RWPE1 (cell line): ENCODE data around the gene INSR.

ENCODE experiments used
- CTCF ChIA-PET: fragments of 350-600 bp; sonication (Branson Sonifier 250); formaldehyde crosslinking; extraction: SDS; loops from one replicate; lab custom pipeline; 2021; lab: Yijun Ruan, JAX
- POLR2A ChIA-PET: fragments of 400-600 bp; formaldehyde crosslinking; extraction: SDS; loops from one replicate; lab custom pipeline; 2020; ENCODE audit warnings: antibody characterized with exemption; ENCODE audit not compliant: low non-redundant PET; lab: Yijun Ruan, JAX
- DNase-seq: peaks from one replicate; pipeline ENCODE4 v3.0.0; 2012; ENCODE audit warnings: low spot score
- H3K27ac ChIP-seq: fragments of 450-650 bp; 2 replicates; pipeline ENCODE4 v1.5.1; 2017
- TF ChIP-seq, protein P1 (sequence below): fragments of 450-650 bp; conservative IDR thresholded peaks from 2 replicates; pipeline ENCODE4 v1.5.1; 2017; ENCODE audit warnings: low read depth, mild to moderate bottlenecking

Gene INSR

DNA sequence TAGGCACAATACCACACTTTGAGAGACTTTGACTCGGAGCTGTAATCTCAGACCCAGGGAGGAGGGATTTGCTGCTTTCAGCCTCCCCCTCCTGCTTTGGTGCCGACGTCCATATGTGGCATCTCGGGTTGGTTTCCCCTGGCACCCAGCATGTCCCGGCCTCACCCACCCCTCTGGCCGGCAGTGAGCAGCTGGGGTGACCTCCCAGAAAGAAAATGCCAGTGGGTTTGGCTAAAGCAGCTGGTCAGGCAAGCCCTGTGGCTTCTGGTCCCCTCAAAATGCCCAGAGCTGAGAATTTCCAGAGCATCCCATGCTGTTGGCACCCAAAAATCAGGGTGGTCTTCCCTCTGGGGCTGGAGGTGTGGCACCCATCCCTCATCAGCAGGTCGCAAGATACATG, 34.1 kb downstream of the INSR start:
- no peak for DNase-seq
- no peak overlapping the region for H3K27ac ChIP-seq
- ChIA-PET POLR2A (no interaction called here), CTCF (interaction anchor here (0.6 kb wide), 1 partner anchor 66 kb away, joined by 3 read pairs; no protein-coding TSS in a partner anchor)
- TF ChIP-seq, protein P1, sequence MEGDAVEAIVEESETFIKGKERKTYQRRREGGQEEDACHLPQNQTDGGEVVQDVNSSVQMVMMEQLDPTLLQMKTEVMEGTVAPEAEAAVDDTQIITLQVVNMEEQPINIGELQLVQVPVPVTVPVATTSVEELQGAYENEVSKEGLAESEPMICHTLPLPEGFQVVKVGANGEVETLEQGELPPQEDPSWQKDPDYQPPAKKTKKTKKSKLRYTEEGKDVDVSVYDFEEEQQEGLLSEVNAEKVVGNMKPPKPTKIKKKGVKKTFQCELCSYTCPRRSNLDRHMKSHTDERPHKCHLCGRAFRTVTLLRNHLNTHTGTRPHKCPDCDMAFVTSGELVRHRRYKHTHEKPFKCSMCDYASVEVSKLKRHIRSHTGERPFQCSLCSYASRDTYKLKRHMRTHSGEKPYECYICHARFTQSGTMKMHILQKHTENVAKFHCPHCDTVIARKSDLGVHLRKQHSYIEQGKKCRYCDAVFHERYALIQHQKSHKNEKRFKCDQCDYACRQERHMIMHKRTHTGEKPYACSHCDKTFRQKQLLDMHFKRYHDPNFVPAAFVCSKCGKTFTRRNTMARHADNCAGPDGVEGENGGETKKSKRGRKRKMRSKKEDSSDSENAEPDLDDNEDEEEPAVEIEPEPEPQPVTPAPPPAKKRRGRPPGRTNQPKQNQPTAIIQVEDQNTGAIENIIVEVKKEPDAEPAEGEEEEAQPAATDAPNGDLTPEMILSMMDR, result no peak

- TF ChIP-seq, protein P1, result no peak
- no peak for DNase-seq
- CTCF ChIA-PET, result no interaction called here
- H3K27ac ChIP-seq, result no peak overlapping the region
- POLR2A ChIA-PET, result no interaction called here
Measured at GRCh38 chr19:7258840-7259395, 35.3 kb downstream of the INSR start.

- ChIA-PET POLR2A (interaction anchor here (0.6 kb wide), 1 partner anchor 34 kb away, joined by 4 read pairs; no protein-coding TSS in a partner anchor), CTCF (interaction anchor here (0.7 to 0.8 kb wide), 2 partner anchors 156 to 541 kb away, joined by 3 to 9 read pairs; no protein-coding TSS in a partner anchor)
- peak overlapping the region; percentile 44 for H3K27ac ChIP-seq
- DNase-seq, result no peak
- TF ChIP-seq, protein P1, result no peak
Measured at GRCh38 chr19:7258041-7258839, 36.0 kb downstream of the INSR start.

- POLR2A ChIA-PET, result interaction anchor here (0.6 kb wide), 1 partner anchor 33 kb away, joined by 4 read pairs; no protein-coding TSS in a partner anchor
- TF ChIP-seq, protein P1, result no peak
- peak overlapping the region; percentile 44 for H3K27ac ChIP-seq
- CTCF ChIA-PET, result interaction anchor here (0.6 to 0.8 kb wide), 2 partner anchors 51 to 540 kb away, joined by 3 to 9 read pairs; no protein-coding TSS in a partner anchor
- peak; percentile 45 for DNase-seq
Measured at GRCh38 chr19:7257148-7258040, 36.8 kb downstream of the INSR start.

DNA sequence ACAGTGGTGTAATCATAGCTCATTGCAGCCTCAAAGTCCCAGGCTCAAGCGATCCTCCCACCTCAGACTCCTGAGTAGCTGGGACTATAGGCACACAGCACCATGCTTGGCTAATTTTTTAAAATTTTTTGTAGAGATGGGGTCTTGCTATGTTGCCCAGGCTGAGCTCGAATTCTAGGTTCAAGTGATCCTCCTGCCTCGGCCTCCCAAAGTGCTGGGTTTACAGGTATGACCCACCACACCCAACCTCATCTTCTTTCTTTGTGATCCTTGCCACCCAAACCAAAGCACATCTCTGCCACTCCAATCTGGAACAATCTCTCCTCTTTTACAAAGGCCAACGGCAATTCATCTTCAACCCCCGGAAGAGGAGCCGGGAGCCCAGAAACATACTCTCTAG, 38.6 kb downstream of the INSR start:
- TF ChIP-seq, protein P1, result no peak
- POLR2A ChIA-PET, result no interaction called here
- CTCF ChIA-PET, result no interaction called here
- no peak overlapping the region for H3K27ac ChIP-seq
- no peak for DNase-seq

GRCh38 chr19:7255119-7255518, 39.1 kb downstream of the INSR start:
- POLR2A ChIA-PET, result no interaction called here
- no peak overlapping the region for H3K27ac ChIP-seq
- CTCF ChIA-PET, result no interaction called here
- TF ChIP-seq, protein P1, result no peak
- DNase-seq, result no peak
